HepG2 (cell line): Measurements from ENCODE around the gene PPP1R12B.
"Not testable (repeated sequence)": the region's sequence is repeated elsewhere in the genome, so short reads cannot be mapped to it uniquely, and the experiment has no call there.

Experiments
- CHD2 ChIP-seq: IDR thresholded peaks from 2 replicates; pipeline ENCODE4 v1.6.1; 2011; ENCODE audit warnings: low read depth, low read length, improper control_type of control experiment
- IKZF4 ChIP-seq: sonication (generic); formaldehyde crosslinking; IDR thresholded peaks from 2 replicates; pipeline ENCODE4 v1.5.1; 2020; ENCODE audit warnings: borderline replicate concordance, mild to moderate bottlenecking, low read depth, missing genetic modification reagents; ENCODE audit errors: not compliant biosample characterization
- TARDBP ChIP-seq: sonication (generic); formaldehyde crosslinking; IDR thresholded peaks from 2 replicates; pipeline ENCODE4 v1.8.0; 2022; ENCODE audit warnings: mild to moderate bottlenecking, missing genetic modification reagents
- ZFP36 ChIP-seq: fragments of 150-350 bp; IDR thresholded peaks from 2 replicates; pipeline ENCODE4 v1.6.1; 2018; ENCODE audit warnings: borderline replicate concordance, low read length, low read depth; ENCODE audit not compliant: partially characterized antibody
- ZMYM3 ChIP-seq: sonication (generic); formaldehyde crosslinking; IDR thresholded peaks from 2 replicates; pipeline ENCODE4 v1.5.1; 2020; ENCODE audit warnings: mild to moderate bottlenecking, missing genetic modification reagents
- TF ChIP-seq, protein P1 (sequence below): sonication (generic); formaldehyde crosslinking; IDR thresholded peaks from 2 replicates; pipeline ENCODE4 v1.5.0; 2020; ENCODE audit warnings: mild to moderate bottlenecking, missing genetic modification reagents, moderate library complexity
- TF ChIP-seq, protein P2 (sequence below): sonication (generic); formaldehyde crosslinking; IDR thresholded peaks from 2 replicates; pipeline ENCODE4 v1.4.0; 2020; ENCODE audit warnings: mild to moderate bottlenecking, low read depth, missing genetic modification reagents
- TF ChIP-seq, protein P3 (sequence below): sonication (generic); formaldehyde crosslinking; IDR thresholded peaks from 2 replicates; pipeline ENCODE4 v1.5.0; 2020; ENCODE audit warnings: missing genetic modification reagents

DNA sequence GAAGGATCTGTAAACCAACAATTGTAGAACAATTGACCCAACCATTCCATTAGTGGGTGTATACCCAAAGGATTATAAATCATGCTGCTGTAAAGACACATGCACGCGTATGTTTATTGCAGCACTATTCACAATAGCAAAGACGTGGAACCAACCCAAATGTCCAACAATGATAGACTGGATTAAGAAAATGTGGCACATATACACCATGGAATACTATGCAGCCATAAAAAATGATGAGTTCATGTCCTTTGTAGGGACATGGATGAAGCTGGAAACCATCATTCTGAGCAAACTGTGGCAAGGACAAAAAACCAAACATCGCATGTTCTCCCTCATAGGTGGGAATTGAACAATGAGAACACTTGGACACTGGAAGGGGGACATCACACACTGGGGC, 33.4 kb downstream of the PPP1R12B start:
- not testable (repeated sequence) for TF ChIP-seq CHD2; ZMYM3 (CRISPR knock-in tag); TARDBP; IKZF4 (CRISPR knock-in tag); ZFP36
- TF ChIP-seq, protein P1, sequence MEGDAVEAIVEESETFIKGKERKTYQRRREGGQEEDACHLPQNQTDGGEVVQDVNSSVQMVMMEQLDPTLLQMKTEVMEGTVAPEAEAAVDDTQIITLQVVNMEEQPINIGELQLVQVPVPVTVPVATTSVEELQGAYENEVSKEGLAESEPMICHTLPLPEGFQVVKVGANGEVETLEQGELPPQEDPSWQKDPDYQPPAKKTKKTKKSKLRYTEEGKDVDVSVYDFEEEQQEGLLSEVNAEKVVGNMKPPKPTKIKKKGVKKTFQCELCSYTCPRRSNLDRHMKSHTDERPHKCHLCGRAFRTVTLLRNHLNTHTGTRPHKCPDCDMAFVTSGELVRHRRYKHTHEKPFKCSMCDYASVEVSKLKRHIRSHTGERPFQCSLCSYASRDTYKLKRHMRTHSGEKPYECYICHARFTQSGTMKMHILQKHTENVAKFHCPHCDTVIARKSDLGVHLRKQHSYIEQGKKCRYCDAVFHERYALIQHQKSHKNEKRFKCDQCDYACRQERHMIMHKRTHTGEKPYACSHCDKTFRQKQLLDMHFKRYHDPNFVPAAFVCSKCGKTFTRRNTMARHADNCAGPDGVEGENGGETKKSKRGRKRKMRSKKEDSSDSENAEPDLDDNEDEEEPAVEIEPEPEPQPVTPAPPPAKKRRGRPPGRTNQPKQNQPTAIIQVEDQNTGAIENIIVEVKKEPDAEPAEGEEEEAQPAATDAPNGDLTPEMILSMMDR (CRISPR knock-in tag): not testable (repeated sequence)
- TF ChIP-seq, protein P2, sequence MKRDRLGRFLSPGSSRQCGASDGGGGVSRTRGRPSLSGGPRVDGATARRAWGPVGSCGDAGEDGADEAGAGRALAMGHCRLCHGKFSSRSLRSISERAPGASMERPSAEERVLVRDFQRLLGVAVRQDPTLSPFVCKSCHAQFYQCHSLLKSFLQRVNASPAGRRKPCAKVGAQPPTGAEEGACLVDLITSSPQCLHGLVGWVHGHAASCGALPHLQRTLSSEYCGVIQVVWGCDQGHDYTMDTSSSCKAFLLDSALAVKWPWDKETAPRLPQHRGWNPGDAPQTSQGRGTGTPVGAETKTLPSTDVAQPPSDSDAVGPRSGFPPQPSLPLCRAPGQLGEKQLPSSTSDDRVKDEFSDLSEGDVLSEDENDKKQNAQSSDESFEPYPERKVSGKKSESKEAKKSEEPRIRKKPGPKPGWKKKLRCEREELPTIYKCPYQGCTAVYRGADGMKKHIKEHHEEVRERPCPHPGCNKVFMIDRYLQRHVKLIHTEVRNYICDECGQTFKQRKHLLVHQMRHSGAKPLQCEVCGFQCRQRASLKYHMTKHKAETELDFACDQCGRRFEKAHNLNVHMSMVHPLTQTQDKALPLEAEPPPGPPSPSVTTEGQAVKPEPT (CRISPR knock-in tag): not testable (repeated sequence)
- TF ChIP-seq, protein P3, sequence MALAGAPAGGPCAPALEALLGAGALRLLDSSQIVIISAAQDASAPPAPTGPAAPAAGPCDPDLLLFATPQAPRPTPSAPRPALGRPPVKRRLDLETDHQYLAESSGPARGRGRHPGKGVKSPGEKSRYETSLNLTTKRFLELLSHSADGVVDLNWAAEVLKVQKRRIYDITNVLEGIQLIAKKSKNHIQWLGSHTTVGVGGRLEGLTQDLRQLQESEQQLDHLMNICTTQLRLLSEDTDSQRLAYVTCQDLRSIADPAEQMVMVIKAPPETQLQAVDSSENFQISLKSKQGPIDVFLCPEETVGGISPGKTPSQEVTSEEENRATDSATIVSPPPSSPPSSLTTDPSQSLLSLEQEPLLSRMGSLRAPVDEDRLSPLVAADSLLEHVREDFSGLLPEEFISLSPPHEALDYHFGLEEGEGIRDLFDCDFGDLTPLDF (CRISPR knock-in tag): not testable (repeated sequence)
